Cardiac fibroblast (primary cell): ENCODE data around the gene CARD19.
A peak's percentile ranks its signal among the peaks of the same experiment; 100 is the strongest.

Experiments
- DNase-seq, 2 donors: peaks; one replicate each; pipeline versions ENCODE4 v3.0.0 to v3.0.0-alpha.2; 2010; ENCODE audit warnings: low read depth in 2 of 2
- H3K4me3 ChIP-seq, 2 donors: replicated peaks in 1 of 2; 1 replicate in 1 of 2; 2 replicates in 1 of 2; pipeline ENCODE4 v1.5.1; 2011; ENCODE audit warnings: low read depth in 2 of 2, low read length in 2 of 2, mild to moderate bottlenecking in 2 of 2, moderate library complexity in 1 of 2
- TF ChIP-seq, protein P1 (sequence below): IDR thresholded peaks from one replicate; pipeline ENCODE4 v1.5.1; 2011; ENCODE audit warnings: low read depth, mild to moderate bottlenecking, low read length, inconsistent platforms

The CARD19 gene

DNA sequence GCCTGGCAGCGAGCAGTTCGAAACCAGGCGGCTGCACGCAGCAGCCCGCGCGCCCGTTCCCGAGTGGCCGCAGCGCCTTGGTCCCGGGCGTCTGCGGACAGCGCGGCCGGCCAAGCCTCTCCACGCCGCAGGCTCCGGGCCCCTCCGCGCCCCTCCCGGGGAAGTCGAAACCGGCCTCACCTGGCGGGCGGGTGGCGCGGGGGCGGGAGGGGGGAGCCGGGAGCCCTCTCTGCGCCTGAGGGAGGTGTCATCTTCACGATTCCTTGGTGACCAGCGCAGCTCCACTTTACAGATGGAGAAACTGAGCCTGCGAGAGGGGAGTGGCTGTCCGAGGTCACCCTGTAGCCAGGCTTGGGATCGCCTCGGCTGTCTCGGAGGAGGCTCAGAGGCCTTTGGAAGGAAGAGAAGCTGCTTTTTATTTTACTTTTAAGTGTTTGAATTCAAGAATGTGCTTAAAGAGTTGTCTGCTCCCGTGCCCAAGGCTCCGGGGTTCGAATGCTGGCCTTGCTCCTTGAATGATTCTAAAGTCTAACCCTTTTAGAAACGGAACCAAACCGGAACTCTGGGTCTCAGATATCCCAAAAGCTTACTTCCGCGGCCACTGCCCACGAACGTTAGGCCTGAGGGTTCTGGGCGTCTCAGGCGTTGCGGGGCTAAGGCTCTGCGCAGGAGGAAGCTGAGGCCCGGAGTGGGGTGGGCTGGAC is 36.9 kb upstream of the CARD19 start:
- peak overlapping the region; percentile 28 to 30 for H3K4me3 ChIP-seq
- TF ChIP-seq, protein P1, sequence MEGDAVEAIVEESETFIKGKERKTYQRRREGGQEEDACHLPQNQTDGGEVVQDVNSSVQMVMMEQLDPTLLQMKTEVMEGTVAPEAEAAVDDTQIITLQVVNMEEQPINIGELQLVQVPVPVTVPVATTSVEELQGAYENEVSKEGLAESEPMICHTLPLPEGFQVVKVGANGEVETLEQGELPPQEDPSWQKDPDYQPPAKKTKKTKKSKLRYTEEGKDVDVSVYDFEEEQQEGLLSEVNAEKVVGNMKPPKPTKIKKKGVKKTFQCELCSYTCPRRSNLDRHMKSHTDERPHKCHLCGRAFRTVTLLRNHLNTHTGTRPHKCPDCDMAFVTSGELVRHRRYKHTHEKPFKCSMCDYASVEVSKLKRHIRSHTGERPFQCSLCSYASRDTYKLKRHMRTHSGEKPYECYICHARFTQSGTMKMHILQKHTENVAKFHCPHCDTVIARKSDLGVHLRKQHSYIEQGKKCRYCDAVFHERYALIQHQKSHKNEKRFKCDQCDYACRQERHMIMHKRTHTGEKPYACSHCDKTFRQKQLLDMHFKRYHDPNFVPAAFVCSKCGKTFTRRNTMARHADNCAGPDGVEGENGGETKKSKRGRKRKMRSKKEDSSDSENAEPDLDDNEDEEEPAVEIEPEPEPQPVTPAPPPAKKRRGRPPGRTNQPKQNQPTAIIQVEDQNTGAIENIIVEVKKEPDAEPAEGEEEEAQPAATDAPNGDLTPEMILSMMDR: no peak
- DNase-seq: no peak

DNA sequence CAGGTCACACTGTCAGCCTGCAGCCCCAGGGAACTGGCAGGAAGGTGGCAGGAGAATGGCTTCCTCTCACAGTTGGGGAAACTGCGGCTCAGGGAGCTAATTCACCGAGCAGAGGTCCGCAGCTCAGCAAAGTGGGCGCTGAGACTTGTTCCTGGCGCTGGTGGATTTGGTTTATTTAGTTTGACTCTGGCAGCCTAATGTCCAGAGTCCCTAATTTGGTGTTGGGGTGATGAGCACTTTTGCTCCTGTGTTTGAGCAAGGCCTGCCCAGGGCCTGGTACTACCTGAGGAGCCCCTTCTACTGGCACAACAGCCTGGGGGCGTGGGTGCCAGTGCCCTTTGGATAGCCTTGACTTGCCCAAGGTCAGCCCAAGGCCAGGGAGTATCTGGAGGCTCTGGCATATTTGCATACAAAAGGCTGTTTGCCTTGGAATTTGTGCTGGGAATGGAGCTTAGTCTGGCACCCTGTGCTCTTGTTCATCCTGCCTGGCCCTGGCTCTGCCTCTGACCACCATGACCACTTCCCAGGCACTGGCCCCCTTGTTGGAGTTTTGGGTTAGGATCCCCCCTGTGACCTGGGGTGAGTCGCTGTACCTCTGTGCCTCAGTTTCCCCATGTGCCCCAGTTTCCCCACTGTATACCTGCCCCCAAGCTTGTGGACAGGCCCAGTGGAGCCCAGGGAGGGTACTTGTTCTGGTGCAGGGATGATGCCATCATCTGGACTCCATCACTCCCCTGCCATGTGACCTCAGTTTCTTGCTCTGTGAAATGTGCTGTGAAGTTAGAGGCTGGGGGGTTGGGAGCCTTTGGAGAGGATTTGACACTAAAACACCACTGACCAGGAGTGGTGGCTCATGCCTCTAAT is 36.1 kb upstream of the CARD19 start:
- H3K4me3 ChIP-seq: no peak overlapping the region
- DNase-seq: no peak
- TF ChIP-seq, protein P1: no peak

DNA sequence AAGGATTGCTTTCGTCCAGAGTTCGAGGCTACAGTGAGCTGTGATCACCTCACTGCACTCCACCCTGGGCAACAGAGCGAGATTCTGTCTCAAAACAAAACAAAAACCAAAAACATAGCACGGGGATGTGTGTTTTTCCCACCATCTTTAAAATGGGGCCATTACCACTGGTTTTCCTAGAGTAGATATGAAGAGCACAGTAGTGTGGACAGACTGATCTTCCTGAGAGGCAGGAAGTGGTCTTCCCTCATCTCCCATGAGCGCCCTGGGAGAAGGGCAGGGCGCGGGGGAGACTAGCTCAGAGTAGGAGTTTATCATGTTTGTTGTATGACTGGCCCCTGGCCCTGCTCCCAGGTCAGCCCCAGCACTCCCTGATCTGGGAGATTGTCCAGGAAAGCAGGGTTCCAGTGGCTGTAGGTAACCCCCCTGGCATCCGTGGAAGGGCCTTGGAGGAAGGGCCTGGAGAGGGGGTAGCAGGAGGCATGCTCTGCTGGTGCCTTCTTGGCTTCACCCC is 35.2 kb upstream of the CARD19 start:
- DNase-seq: peak; percentile 56 to 62
- TF ChIP-seq, protein P1: no peak
- no peak overlapping the region for H3K4me3 ChIP-seq

DNA sequence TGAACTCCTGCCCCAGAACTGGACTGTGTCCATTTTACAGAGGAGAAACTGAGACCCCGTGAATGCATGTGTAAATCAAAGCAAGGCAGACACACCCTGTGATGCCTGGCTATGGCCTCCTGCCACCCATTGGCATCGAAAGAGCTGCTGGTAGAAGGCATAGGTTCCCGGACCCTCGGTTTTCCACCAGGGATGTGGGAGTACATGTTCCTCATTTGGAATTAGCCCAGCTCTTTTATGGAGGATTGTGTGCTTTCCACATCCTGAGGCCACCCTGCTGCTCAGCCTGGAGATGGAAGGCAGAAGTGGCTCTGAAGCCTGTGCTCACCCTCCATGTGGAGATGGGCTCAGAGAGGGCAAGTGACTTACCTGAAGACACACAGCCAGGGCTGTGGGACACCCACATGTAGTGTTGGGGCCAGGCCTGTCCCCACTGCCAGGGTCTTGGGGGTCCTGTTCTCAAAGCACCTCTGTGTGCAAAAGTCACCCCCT is 34.7 kb upstream of the CARD19 start:
- no peak overlapping the region for H3K4me3 ChIP-seq
- peak in 1 of 2 donors; percentile 48 for DNase-seq
- TF ChIP-seq, protein P1: no peak

DNA sequence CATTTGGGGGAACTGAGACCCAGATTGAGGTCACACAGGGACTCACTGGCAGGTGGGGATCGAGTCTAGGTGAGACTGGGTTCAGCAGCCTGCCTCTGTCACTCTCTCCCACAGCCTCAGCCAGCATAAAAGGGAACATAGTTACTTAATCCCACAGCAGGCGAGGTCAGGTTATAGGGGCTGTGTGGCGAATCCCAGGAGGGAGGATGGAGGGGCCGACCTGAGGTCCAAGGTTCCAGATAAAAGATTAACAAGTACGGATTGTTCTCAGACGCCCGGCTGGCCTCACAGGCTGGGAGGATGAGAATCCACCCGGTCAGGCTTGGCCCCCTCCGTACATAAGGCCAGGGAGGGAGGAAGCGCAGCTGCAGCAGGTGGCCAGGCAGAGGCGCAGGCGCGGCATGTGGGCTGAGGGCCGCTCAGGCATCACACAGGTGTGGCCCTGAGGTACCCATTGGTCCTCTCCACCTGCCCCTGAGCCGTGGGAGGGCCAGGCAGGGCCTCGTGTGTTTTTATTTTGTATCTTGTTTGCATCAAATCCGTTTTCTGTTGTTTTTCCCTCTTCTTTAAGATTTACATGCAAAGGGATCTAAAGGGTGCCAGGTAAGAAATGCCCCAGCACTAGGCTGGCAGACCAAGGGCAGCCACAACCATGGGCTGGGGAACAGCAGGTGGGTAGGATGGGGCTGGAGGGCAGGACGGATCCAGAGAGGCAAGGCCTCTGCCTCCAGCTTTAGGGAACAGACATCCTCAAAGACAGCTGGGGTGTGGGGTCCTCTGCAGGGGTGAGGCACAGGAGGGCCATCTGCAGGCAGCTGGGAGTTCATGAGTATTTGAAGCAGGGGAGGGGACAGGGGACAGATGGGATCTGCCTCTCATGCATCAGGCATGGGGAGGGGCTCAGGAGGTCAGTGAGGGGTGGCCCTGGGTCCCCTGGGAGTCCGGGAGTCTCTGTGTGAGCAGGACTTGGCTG is 33.9 kb upstream of the CARD19 start:
- no peak for DNase-seq
- TF ChIP-seq, protein P1: no peak
- no peak overlapping the region for H3K4me3 ChIP-seq
